CD14-positive monocyte (primary cell): Measurements from ENCODE around the gene CA14. TPM values are rescaled to one million over a fixed set of nuclear protein-coding genes. Genes with fewer than 3 reads are reported as not detected.
"Not testable (repeated sequence)": the region's sequence is repeated elsewhere in the genome, so short reads cannot be mapped to it uniquely, and the experiment has no call there.

Experiments
- DNase-seq, 3 donors: peaks; one replicate each; pipeline ENCODE4 v3.0.0-alpha.2; 2011 to 2022
- H2AFZ ChIP-seq: 2 replicates; pipeline ENCODE4 v1.6.0; 2012; ENCODE audit warnings: mild to moderate bottlenecking, low read depth, low read length, inconsistent platforms; ENCODE audit not compliant: insufficient read depth, poor library complexity, severe bottlenecking
- H3K27ac ChIP-seq, 2 donors: 1 replicate in 1 of 2; 2 replicates in 1 of 2; pipeline ENCODE4 v1.5.1; 2012 to 2013; ENCODE audit warnings: low read length in 2 of 2, control low read depth in 1 of 2, inconsistent platforms in 1 of 2, low read depth in 1 of 2, mild to moderate bottlenecking in 1 of 2
- H3K27me3 ChIP-seq, 2 donors: one replicate each; pipeline versions ENCODE4 v1.6.0 to v1.6.1; 2011 to 2013; ENCODE audit warnings: low read length in 2 of 2; ENCODE audit not compliant: control insufficient read depth in 2 of 2, insufficient read depth in 2 of 2
- H3K36me3 ChIP-seq, 2 donors: replicated peaks in 1 of 2; 1 replicate in 1 of 2; 2 replicates in 1 of 2; pipeline versions ENCODE4 v1.5.1 to v1.6.1; 2012 to 2013; ENCODE audit warnings: low read length in 2 of 2, control low read depth in 1 of 2, inconsistent platforms in 1 of 2, mild to moderate bottlenecking in 1 of 2; ENCODE audit not compliant: insufficient read depth in 2 of 2, control insufficient read depth in 1 of 2
- H3K4me1 ChIP-seq, 2 donors: 1 replicate in 1 of 2; 2 replicates in 1 of 2; pipeline versions ENCODE4 v1.5.1 to v1.6.1; 2012 to 2013; ENCODE audit warnings: low read length in 2 of 2, control low read depth in 1 of 2, inconsistent platforms in 1 of 2, mild to moderate bottlenecking in 1 of 2, moderate library complexity in 1 of 2; ENCODE audit not compliant: insufficient read depth in 2 of 2, control insufficient read depth in 1 of 2
- H3K4me2 ChIP-seq: replicated peaks from 2 replicates; pipeline ENCODE3; 2012; ENCODE audit warnings: low read length, moderate library complexity, mild to moderate bottlenecking; ENCODE audit not compliant: poor library complexity, severe bottlenecking; ENCODE audit errors: extremely low read depth
- H3K4me3 ChIP-seq, 3 experiments: fragments of 200-600 bp in 1 of 3; sonication (generic) in 1 of 3; replicated peaks in 1 of 3; 1 replicate in 2 of 3; 2 replicates in 1 of 3; pipeline ENCODE4 v1.5.1; 2011 to 2013; ENCODE audit warnings: low read length in 3 of 3, mild to moderate bottlenecking in 3 of 3, control low read depth in 2 of 3, low read depth in 2 of 3, inconsistent platforms in 1 of 3, moderate library complexity in 1 of 3
- H3K79me2 ChIP-seq: 2 replicates; pipeline ENCODE4 v1.6.0; 2012; ENCODE audit warnings: mild to moderate bottlenecking, control low read depth, inconsistent platforms, low read length, moderate library complexity; ENCODE audit not compliant: insufficient read depth
- H3K9ac ChIP-seq: 2 replicates; pipeline ENCODE4 v1.6.0; 2017; ENCODE audit warnings: low read length, mild to moderate bottlenecking; ENCODE audit not compliant: insufficient read depth, poor library complexity, severe bottlenecking
- H3K9me3 ChIP-seq, 2 donors: replicated peaks in 1 of 2; 1 replicate in 1 of 2; 2 replicates in 1 of 2; pipeline versions ENCODE4 v1.5.1 to v1.6.1; 2012 to 2013; ENCODE audit warnings: low read length in 2 of 2, control low read depth in 1 of 2; ENCODE audit not compliant: control insufficient read depth in 1 of 2, insufficient read depth in 1 of 2
- H4K20me1 ChIP-seq: 2 replicates; pipeline ENCODE4 v1.6.0; 2012; ENCODE audit warnings: mild to moderate bottlenecking, low read length, control low read depth, moderate library complexity; ENCODE audit not compliant: insufficient read depth
- H3K27ac Mint-ChIP-seq, 7 donors: one replicate each; pipeline ENCODE4 v1.8.0; 2020; ENCODE audit warnings: mild to moderate bottlenecking in 7 of 7, mixed read lengths in 7 of 7, moderate library complexity in 6 of 7, inconsistent platforms in 2 of 7
- H3K27me3 Mint-ChIP-seq, 3 donors: one replicate each; pipeline ENCODE4 v1.8.0; 2021 to 2022; ENCODE audit warnings: low read depth in 3 of 3, mild to moderate bottlenecking in 3 of 3, mixed read lengths in 3 of 3, moderate library complexity in 3 of 3, inconsistent platforms in 1 of 3
- H3K36me3 Mint-ChIP-seq, 2 donors: one replicate each; pipeline ENCODE4 v1.8.0; 2020; ENCODE audit warnings: mixed read lengths in 2 of 2, inconsistent platforms in 1 of 2, mild to moderate bottlenecking in 1 of 2
- H3K4me1 Mint-ChIP-seq: one replicate; pipeline ENCODE4 v1.8.0; 2020; ENCODE audit warnings: mild to moderate bottlenecking, mixed read lengths
- H3K4me3 Mint-ChIP-seq, 2 donors: one replicate each; pipeline ENCODE4 v1.8.0; 2020; ENCODE audit warnings: mild to moderate bottlenecking in 2 of 2, mixed read lengths in 2 of 2, moderate library complexity in 1 of 2
- H3K9me3 Mint-ChIP-seq, 7 donors: one replicate each; pipeline ENCODE4 v1.8.0; 2020 to 2022; ENCODE audit warnings: mixed read lengths in 7 of 7, mild to moderate bottlenecking in 6 of 7, moderate library complexity in 6 of 7, inconsistent platforms in 2 of 7
- WGBS: methylation state at CpG from one replicate; pipeline ENCODE4 v1.1.5; 2013; ENCODE audit warnings: missing lambda C conversion rate; ENCODE audit not compliant: insufficient coverage; 5-methylcytosine and 5-hydroxymethylcytosine counted together
- intact Hi-C, 2 donors: fragments of 100-400 bp; cut with micrococcal nuclease; formaldehyde crosslinking; loops; one replicate each; pipeline versions ENCODE4 v1.15.0 to v1.15.1; 2023
- polyA minus RNA-seq: library from RNA; depleted of rRNA, polyadenylated mRNA; stranded (reverse); fragments of >200 nt; gene quantifications from 2 replicates; pipeline ENCODE4 v1.2.3, GENCODE V29; 2012
- polyA plus RNA-seq, 3 donors: library from polyadenylated mRNA; depleted of rRNA in 1 of 3; unstranded in 2 of 3; stranded (reverse) in 1 of 3; fragments of 300-500 nt in 2 of 3; fragments of >200 nt in 1 of 3; fragmentation: Illumina TruSeq in 2 of 3; gene quantifications; 1 replicate in 2 of 3; 2 replicates in 1 of 3; pipeline ENCODE4 v1.2.3, GENCODE V29; 2012 to 2021
- total RNA-seq, 12 experiments: library from RNA in 1 of 12; stranded (reverse) in 1 of 12; fragments of 120-200 nt in 1 of 12; gene quantifications; one replicate each; pipeline ENCODE4 v1.2.4 and lab custom pipeline; 2013 to 2026; ENCODE audit warnings: mixed read lengths in 6 of 12, inconsistent platforms in 1 of 12
- TF ChIP-seq, protein P1 (sequence below): fragments of 200-600 bp; IDR thresholded peaks from one replicate; pipeline ENCODE4 v1.8.0; 2022; ENCODE audit warnings: antibody characterized with exemption, mild to moderate bottlenecking

Gene CA14
- total RNA-seq (2013): not detected
- polyA plus RNA-seq (not detected), polyA minus RNA-seq (not detected in 2 replicates), total RNA-seq (lab: John Stamatoyannopoulos, UW) (0 to 0.81 (median 0.08) reads per million in 11 experiments)

DNA sequence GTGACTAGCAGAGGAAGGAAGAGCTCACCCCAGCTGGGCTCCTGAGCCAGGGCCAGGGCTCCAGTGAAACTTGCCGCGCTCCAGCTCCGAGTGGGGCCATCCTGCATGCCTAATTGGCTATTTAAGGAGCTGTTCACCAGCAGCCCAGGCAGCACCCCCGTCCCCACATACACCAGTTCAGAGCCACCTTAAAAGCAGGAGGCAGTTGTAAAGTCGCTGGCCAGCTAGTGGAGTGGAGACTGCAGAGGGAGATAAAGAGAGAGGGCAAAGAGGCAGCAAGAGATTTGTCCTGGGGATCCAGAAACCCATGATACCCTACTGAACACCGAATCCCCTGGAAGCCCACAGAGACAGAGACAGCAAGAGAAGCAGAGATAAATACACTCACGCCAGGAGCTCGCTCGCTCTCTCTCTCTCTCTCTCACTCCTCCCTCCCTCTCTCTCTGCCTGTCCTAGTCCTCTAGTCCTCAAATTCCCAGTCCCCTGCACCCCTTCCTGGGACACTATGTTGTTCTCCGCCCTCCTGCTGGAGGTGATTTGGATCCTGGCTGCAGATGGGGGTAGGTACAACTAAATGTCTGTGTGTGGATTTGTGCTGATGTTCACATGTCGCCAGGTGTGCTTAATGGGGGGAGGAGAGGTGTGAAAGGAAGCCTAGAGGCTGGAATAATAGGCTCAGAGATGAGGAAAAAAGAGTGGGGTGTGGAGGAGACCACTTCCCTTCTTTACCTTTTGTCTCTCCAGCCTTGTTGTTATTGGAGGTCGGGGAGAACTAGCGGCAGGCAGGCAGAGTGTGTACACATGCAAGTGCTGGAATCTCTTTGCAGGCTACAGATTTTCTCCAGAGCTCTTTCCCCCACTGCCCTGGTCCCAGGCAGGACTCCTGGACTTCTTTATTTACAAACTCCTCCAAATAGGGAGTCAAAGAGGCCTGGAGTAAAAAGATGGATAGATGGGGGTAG is at the start of gene CA14:
TSS of gene CA14 (plus strand) at position 151 of the 962 bp plus-strand sequence. CDS start at position 506, 355 bp downstream.
- Histone ChIP-seq H3K4me1 (peaks cover 14 to 15% of the 10 kb centered on the region in 2 donors), H3K4me3 (no peak within 1 kb of the TSS), H2AFZ (no peak within 1 kb of the TSS), H3K27me3 (peaks cover 38 to 44% of the 10 kb centered on the region in 2 donors), H3K9ac (no peak within 1 kb of the TSS), H3K9me3 (no peaks in the 10 kb centered on the region), H3K27ac (no peak within 1 kb of the TSS), H3K36me3 (no peaks in the 10 kb centered on the region), H3K79me2 (no peaks in the 10 kb centered on the region), H4K20me1 (no peaks in the 10 kb centered on the region), H3K4me2 (peak within 1 kb of the TSS; percentile 89)
- 51% methylated on average over 4 of the region's 13 CpGs for WGBS
- no peak within 1 kb of the TSS for H3K27ac Mint-ChIP-seq
- H3K4me3 Mint-ChIP-seq: peak within 1 kb of the TSS in 1 of 2 donors; percentile 90
- intact Hi-C loops: loop anchor here (2.0 to 10.0 kb wide), 2 partner anchors 23 to 47 kb away; no protein-coding TSS in a partner anchor
- TF ChIP-seq, protein P1, sequence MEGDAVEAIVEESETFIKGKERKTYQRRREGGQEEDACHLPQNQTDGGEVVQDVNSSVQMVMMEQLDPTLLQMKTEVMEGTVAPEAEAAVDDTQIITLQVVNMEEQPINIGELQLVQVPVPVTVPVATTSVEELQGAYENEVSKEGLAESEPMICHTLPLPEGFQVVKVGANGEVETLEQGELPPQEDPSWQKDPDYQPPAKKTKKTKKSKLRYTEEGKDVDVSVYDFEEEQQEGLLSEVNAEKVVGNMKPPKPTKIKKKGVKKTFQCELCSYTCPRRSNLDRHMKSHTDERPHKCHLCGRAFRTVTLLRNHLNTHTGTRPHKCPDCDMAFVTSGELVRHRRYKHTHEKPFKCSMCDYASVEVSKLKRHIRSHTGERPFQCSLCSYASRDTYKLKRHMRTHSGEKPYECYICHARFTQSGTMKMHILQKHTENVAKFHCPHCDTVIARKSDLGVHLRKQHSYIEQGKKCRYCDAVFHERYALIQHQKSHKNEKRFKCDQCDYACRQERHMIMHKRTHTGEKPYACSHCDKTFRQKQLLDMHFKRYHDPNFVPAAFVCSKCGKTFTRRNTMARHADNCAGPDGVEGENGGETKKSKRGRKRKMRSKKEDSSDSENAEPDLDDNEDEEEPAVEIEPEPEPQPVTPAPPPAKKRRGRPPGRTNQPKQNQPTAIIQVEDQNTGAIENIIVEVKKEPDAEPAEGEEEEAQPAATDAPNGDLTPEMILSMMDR: no peak
- peaks cover 0 to 6% of the 10 kb centered on the region in 2 donors for H3K36me3 Mint-ChIP-seq
- H3K4me1 Mint-ChIP-seq: peaks cover 24% of the 10 kb centered on the region
- peaks cover 47 to 55% (median 52%) of the 10 kb centered on the region in 3 donors for H3K27me3 Mint-ChIP-seq
- H3K9me3 Mint-ChIP-seq: peaks cover 0 to 9% (median 4%) of the 10 kb centered on the region in 7 donors
- DNase-seq: no peak

DNA sequence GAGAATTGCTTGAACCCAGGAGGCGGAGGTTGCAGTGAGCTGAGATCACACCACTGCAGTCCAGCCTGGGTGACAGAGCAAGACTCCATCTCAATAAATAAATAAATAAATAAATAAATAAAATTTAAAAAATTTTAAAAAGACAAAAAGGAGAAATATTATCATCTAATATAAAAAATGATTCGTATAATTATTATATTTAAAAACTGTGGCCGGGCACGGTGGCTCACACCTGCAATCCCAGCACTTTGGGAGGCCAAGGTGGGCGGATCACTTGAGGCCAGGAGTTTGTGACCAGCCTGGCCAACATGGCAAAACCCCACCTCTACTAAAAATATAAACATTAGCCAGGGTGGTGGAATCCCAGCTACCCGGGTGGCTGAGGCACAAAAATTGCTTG is 49.1 kb upstream of the CA14 start:
- H3K4me2 ChIP-seq, H3K4me3 Mint-ChIP-seq, H3K27ac ChIP-seq, H3K4me1 Mint-ChIP-seq, H3K4me3 ChIP-seq, intact Hi-C loops, H3K36me3 ChIP-seq, H3K9ac ChIP-seq, H2AFZ ChIP-seq, H4K20me1 ChIP-seq, H3K27me3 ChIP-seq, H3K9me3 ChIP-seq, H3K4me1 ChIP-seq, DNase-seq, H3K9me3 Mint-ChIP-seq, H3K36me3 Mint-ChIP-seq, H3K27me3 Mint-ChIP-seq, H3K79me2 ChIP-seq, H3K27ac Mint-ChIP-seq: not testable (repeated sequence)
- no CpG with 5 or more reads among the region's 6 CpGs for WGBS
